Gastroesophageal sphincter (tissue), 3 donors: ENCODE results near the gene SMTNL2.

Experiments
- CTCF ChIP-seq, 4 experiments: fragments of 200-600 bp in 2 of 4; fragments of 450-650 bp in 2 of 4; sonication (generic) in 1 of 4; IDR thresholded peaks; one replicate each; pipeline ENCODE4 v1.5.1; 2017 to 2019; ENCODE audit warnings: antibody characterized with exemption in 4 of 4, mild to moderate bottlenecking in 2 of 4, moderate library complexity in 2 of 4
- EP300 ChIP-seq: sonication (generic); formaldehyde crosslinking; IDR thresholded peaks from one replicate; pipeline ENCODE4 v1.6.1; 2017; ENCODE audit warnings: antibody characterized with exemption, mild to moderate bottlenecking
- POLR2A ChIP-seq, 2 donors: fragments of 450-650 bp; IDR thresholded peaks; one replicate each; pipeline ENCODE4 v1.6.1; 2017; ENCODE audit warnings: antibody characterized with exemption in 2 of 2, mild to moderate bottlenecking in 2 of 2, moderate library complexity in 1 of 2
- POLR2AphosphoS5 ChIP-seq: sonication (generic); formaldehyde crosslinking; IDR thresholded peaks from one replicate; pipeline ENCODE4 v1.6.1; 2017; ENCODE audit warnings: antibody characterized with exemption

GRCh38 chr17:4545217-4545951 is 38.9 kb upstream of the SMTNL2 start:
- TF ChIP-seq POLR2AphosphoS5 (no peak), CTCF (IDR thresholded peaks at IDR 0.05) (no peak), POLR2A (IDR thresholded peaks at IDR 0.05) (no peak), EP300 (no peak)
